GM23248 (cell line): ENCODE data around the gene MAP1A. TPM values are rescaled to one million over a fixed set of nuclear protein-coding genes. Genes with fewer than 3 reads are reported as not detected.

ENCODE experiments used
- DNase-seq: peaks from one replicate; pipeline ENCODE4 v3.0.0-alpha.2; 2015
- H2AFZ ChIP-seq: fragments of 200-600 bp; sonication (generic); 2 replicates; pipeline ENCODE4 v1.6.1; 2016; ENCODE audit warnings: antibody characterized with exemption
- H3F3A ChIP-seq: fragments of 200-600 bp; sonication (generic); 2 replicates; pipeline ENCODE4 v1.6.1; 2016; ENCODE audit warnings: mild to moderate bottlenecking, antibody characterized with exemption, mixed run types; ENCODE audit not compliant: insufficient read depth
- H3K27ac ChIP-seq: fragments of 200-600 bp; sonication (generic); 2 replicates; pipeline ENCODE4 v1.5.1; 2016; ENCODE audit warnings: mild to moderate bottlenecking
- H3K27me3 ChIP-seq: fragments of 200-600 bp; sonication (generic); replicated peaks from 2 replicates; pipeline ENCODE4 v1.6.1; 2016; ENCODE audit warnings: mild to moderate bottlenecking; ENCODE audit not compliant: insufficient read depth
- H3K36me3 ChIP-seq: fragments of 200-600 bp; sonication (generic); 2 replicates; pipeline ENCODE4 v1.6.1; 2016; ENCODE audit warnings: low read depth, mild to moderate bottlenecking
- H3K4me1 ChIP-seq: fragments of 200-600 bp; sonication (generic); 2 replicates; pipeline ENCODE4 v1.6.1; 2016; ENCODE audit warnings: mild to moderate bottlenecking; ENCODE audit not compliant: insufficient read depth
- H3K4me2 ChIP-seq: fragments of 200-600 bp; sonication (generic); one replicate; pipeline ENCODE4 v1.6.1; 2016; ENCODE audit warnings: mild to moderate bottlenecking; ENCODE audit not compliant: unreplicated experiment
- H3K4me3 ChIP-seq: fragments of 200-600 bp; sonication (generic); 2 replicates; pipeline ENCODE4 v1.5.1; 2016; ENCODE audit warnings: mild to moderate bottlenecking
- H3K79me2 ChIP-seq: fragments of 200-600 bp; sonication (generic); 2 replicates; pipeline ENCODE4 v1.6.1; 2016; ENCODE audit warnings: mild to moderate bottlenecking; ENCODE audit not compliant: insufficient read depth
- H3K9ac ChIP-seq: fragments of 200-600 bp; sonication (generic); 2 replicates; pipeline ENCODE4 v1.6.1; 2016; ENCODE audit warnings: mild to moderate bottlenecking
- H3K9me2 ChIP-seq: fragments of 200-600 bp; sonication (generic); 2 replicates; pipeline ENCODE4 v1.6.1; 2016; ENCODE audit warnings: mixed run types, mild to moderate bottlenecking, moderate library complexity; ENCODE audit not compliant: insufficient read depth
- H3K9me3 ChIP-seq: fragments of 200-600 bp; sonication (generic); one replicate; pipeline ENCODE4 v1.6.1; 2017; ENCODE audit warnings: low read depth
- H4K20me1 ChIP-seq: fragments of 200-600 bp; sonication (generic); 2 replicates; pipeline ENCODE4 v1.6.0; 2016; ENCODE audit not compliant: insufficient read depth
- EZH2 ChIP-seq: fragments of 200-600 bp; sonication (generic); IDR thresholded peaks from 2 replicates; pipeline ENCODE4 v1.6.1; 2018; ENCODE audit warnings: antibody characterized with exemption, mild to moderate bottlenecking; ENCODE audit not compliant: insufficient read depth, poor library complexity, severe bottlenecking
- EZH2phosphoT487 ChIP-seq: fragments of 200-600 bp; sonication (generic); IDR thresholded peaks from 2 replicates; pipeline ENCODE4 v1.6.1; 2018; ENCODE audit warnings: antibody characterized with exemption, moderate library complexity, mild to moderate bottlenecking, low read depth; ENCODE audit not compliant: insufficient read depth
- WGBS, 2 experiments: methylation state at CpG; one replicate each; pipeline ENCODE4 v1.1.6; 2015 to 2017; ENCODE audit warnings: low lambda C conversion rate in 2 of 2, low coverage in 1 of 2; ENCODE audit errors: missing lambda C conversion rate in 2 of 2; 5-methylcytosine and 5-hydroxymethylcytosine counted together
- in situ Hi-C: fragments of 300-500 bp; cut with MboI; formaldehyde crosslinking; loops from 2 replicates; pipeline ENCODE4 v1.15.0; 2020
- polyA plus RNA-seq: library from polyadenylated mRNA; unstranded; fragments of >200 nt; fragmentation: Nextera tagmentation; extraction: Ambion mirVana; gene quantifications from 2 replicates; pipeline ENCODE4 v1.2.1, GENCODE V29; 2016
- total RNA-seq: library from RNA; depleted of rRNA; stranded (reverse); fragments of >200 nt; shearing (Covaris generic); gene quantifications from 2 replicates; pipeline ENCODE4 v1.2.3, GENCODE V29; 2014

MAP1A gene
- total and polyA plus RNA-seq, 2 experiments from 2014 or later: 30.3 to 61.9 TPM

DNA sequence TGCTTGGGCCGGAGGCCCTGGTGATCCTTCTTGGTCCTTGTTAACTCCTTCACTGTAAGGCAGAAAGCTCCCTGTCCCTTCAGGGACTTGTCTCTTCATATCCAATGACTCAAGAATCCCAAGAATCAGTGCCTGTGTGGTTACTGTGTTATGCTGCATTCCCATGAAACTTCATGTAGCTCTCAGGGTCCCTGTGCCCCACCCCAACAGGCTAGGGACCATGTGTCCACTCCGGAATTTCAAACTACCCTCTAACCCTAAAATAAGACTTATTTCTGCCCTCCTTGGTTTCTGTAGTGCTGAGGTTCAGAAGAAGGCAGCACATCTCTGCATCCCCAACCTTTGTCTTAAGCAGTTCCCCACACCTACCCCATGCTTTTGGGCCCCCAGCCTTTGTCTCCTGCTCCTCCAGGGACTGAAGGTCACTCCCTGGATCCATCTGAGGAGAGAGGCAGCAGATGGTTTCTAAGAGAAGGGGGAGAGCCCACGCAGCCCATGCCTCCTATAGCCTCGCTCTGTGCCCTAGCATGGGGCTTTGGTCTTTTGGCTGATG, 531 bp upstream of the MAP1A start:
- WGBS, 2 experiments: 5 to 6% methylated on average over 4 of the region's 4 CpGs

DNA sequence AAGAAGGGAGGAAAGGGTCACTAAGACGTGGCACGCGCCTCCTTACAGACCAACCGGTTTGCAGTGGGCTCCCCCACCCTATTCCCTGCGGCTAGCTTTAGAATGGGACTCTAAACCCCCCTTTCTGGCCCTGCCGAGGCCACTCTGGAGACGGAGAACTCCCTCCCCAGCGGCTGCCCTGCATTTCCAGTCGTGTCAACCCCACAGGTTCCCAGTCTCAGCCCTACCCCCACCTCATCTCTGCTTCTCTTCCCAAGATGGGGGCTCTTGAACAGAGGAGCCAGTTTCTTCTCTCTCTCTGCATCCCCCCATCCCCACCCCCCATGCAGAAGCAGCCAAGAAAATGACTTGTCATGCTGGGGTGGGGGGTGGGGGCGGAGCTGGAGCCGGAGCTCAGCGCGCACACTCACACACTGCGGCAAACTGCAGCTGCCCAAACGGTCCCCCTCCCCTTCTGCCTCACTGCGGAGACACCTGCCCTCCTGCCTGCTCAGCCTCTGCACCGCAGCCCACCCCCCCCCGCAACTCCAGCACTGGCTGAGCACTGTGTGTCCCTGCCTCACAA, 871 bp downstream of the MAP1A start:
- Histone ChIP-seq H2AFZ (peak overlapping the region; percentile 57), H3K4me1 (peaks cover 42% of the 10 kb centered on the region), H3K9me3 (no peaks in the 10 kb centered on the region), H3K9me2 (no peaks in the 10 kb centered on the region), H3K27ac (peak overlapping the region; percentile 74), H4K20me1 (peaks cover 4% of the 10 kb centered on the region; the same call in 1 of the 2 replicates), H3K27me3 (no peaks in the 10 kb centered on the region), H3K4me3 (peak overlapping the region; percentile 100), H3K4me2 (peak overlapping the region; percentile 99), H3K79me2 (peaks cover 30% of the 10 kb centered on the region), H3F3A (peaks cover 38% of the 10 kb centered on the region), H3K36me3 (peaks cover 23% of the 10 kb centered on the region), H3K9ac (peak overlapping the region; percentile 89)
- in situ Hi-C loops: no loop called here
- DNase-seq: peak; percentile 54
- 0 to 2% methylated on average over 13 to 18 of the region's 18 CpGs for WGBS, 2 experiments
- no peak for TF ChIP-seq EZH2phosphoT487
- no peak for TF ChIP-seq EZH2

More for the DNA sequence above, 531 bp upstream of the MAP1A start:
- peak overlapping the region; percentile 89 for H3K9ac ChIP-seq
- no peaks in the 10 kb centered on the region for H3K9me2 ChIP-seq
- H3K27ac ChIP-seq: peak overlapping the region; percentile 83
- peaks cover 48% of the 10 kb centered on the region for H3K4me1 ChIP-seq
- peak overlapping the region; percentile 100 for H3K4me3 ChIP-seq
- in situ Hi-C loops: no loop called here
- peaks cover 12% of the 10 kb centered on the region for H3K36me3 ChIP-seq
- peaks cover 29% of the 10 kb centered on the region for H3K79me2 ChIP-seq
- TF ChIP-seq EZH2phosphoT487: no peak
- no peak for TF ChIP-seq EZH2
- H3K9me3 ChIP-seq: no peaks in the 10 kb centered on the region
- H3K27me3 ChIP-seq: no peaks in the 10 kb centered on the region
- peak overlapping the region; percentile 98 for H3K4me2 ChIP-seq
- DNase-seq: peak; percentile 72
- no peaks in the 10 kb centered on the region for H4K20me1 ChIP-seq
- H3F3A ChIP-seq: peaks cover 42% of the 10 kb centered on the region
- H2AFZ ChIP-seq: peak overlapping the region; percentile 92

DNA sequence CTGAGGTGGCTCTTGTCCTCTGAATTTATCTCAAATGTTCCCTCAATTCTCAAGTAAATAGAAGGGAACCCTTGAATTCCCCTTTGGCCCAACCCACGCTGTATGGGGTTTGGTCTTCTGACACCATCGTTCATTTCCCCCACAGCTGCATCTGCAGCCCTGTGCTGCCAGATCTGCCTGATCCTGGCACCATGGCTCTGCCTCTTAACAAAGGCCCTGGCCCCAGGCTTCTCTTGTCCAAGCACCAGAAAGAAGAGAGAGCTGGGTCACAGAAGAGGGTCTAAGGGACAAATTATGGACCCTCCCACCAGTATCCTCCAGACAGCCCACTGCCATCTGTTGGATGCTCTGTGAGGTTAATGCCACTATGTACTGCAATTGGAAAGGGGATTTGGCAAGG, 1.8 kb downstream of the MAP1A start:
- in situ Hi-C loops: no loop called here
- H3K9ac ChIP-seq: no peak overlapping the region

DNA sequence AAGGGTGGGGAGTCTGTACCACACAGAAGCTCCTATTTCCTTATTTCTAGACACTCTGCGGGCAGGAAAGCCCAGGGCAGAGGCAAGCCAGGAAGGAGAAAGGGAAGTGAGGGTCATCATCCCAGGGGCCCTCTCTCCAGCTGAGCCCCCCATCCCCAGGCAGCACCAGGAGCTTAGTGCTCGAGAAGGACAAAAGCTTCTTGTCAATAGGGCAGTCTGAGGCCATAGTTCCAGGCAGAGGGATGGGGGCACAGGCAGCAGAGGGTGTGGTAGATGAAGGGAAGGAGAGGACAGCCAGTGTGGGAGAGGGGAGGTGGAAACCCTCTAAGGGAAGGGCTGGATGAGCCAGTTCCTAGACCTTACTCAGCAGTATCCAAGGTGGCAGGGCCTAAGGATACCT, 2.7 kb downstream of the MAP1A start:
- Histone ChIP-seq H3K79me2 (peaks cover 43% of the 10 kb centered on the region), H3K27ac (no peak overlapping the region), H3K36me3 (peaks cover 25% of the 10 kb centered on the region), H3K4me1 (peaks cover 26% of the 10 kb centered on the region), H3F3A (peaks cover 20% of the 10 kb centered on the region), H3K4me2 (no peak overlapping the region), H3K9me2 (no peaks in the 10 kb centered on the region), H4K20me1 (peaks cover 4% of the 10 kb centered on the region; the same call in 1 of the 2 replicates), H3K9ac (no peak overlapping the region), H2AFZ (no peak overlapping the region), H3K4me3 (no peak overlapping the region), H3K27me3 (no peaks in the 10 kb centered on the region), H3K9me3 (no peaks in the 10 kb centered on the region)
- in situ Hi-C loops: no loop called here
- no peak for DNase-seq
- no peak for TF ChIP-seq EZH2phosphoT487
- no peak for TF ChIP-seq EZH2
- WGBS, 2 experiments: 47 to 65% methylated on average over 2 of the region's 2 CpGs

More for the DNA sequence above, 1.8 kb downstream of the MAP1A start:
- Histone ChIP-seq H3K9me3 (no peaks in the 10 kb centered on the region), H2AFZ (no peak overlapping the region), H4K20me1 (peaks cover 4% of the 10 kb centered on the region; the same call in 1 of the 2 replicates), H3F3A (peaks cover 29% of the 10 kb centered on the region), H3K27ac (no peak overlapping the region), H3K27me3 (no peaks in the 10 kb centered on the region), H3K4me2 (peak overlapping the region; percentile 99), H3K4me1 (peaks cover 33% of the 10 kb centered on the region), H3K4me3 (peak overlapping the region; percentile 100), H3K36me3 (peaks cover 23% of the 10 kb centered on the region), H3K9me2 (no peaks in the 10 kb centered on the region), H3K79me2 (peaks cover 38% of the 10 kb centered on the region)
- WGBS, 2 experiments: 46 to 49% methylated on average over 2 of the region's 2 CpGs
- DNase-seq: no peak
- TF ChIP-seq EZH2: no peak
- TF ChIP-seq EZH2phosphoT487: no peak
